T-helper 2 cell (primary cell): Measurements from ENCODE around the gene SUV39H1.
"Not testable (repeated sequence)": the region's sequence is repeated elsewhere in the genome, so short reads cannot be mapped to it uniquely, and the experiment has no call there.

ENCODE experiments used
- DNase-seq, 5 experiments: peaks; one replicate each; pipeline versions ENCODE4 v3.0.0 to v3.0.0-alpha.2; 2012 to 2022
- total RNA-seq, 2 donors: gene quantifications; one replicate each; lab custom pipeline; 2026; lab: John Stamatoyannopoulos, UW

The SUV39H1 gene
- 4.4 to 7.4 reads per million in 2 donors for total RNA-seq

GRCh38 chrX:48696301-48696908 is at the start of gene SUV39H1:
TSS of gene SUV39H1 (plus strand) at chrX:48696734. CDS start at chrX:48696785, 51 bp downstream.
- DNase-seq, result peak; percentile 66 to 96 (median 79)

DNA sequence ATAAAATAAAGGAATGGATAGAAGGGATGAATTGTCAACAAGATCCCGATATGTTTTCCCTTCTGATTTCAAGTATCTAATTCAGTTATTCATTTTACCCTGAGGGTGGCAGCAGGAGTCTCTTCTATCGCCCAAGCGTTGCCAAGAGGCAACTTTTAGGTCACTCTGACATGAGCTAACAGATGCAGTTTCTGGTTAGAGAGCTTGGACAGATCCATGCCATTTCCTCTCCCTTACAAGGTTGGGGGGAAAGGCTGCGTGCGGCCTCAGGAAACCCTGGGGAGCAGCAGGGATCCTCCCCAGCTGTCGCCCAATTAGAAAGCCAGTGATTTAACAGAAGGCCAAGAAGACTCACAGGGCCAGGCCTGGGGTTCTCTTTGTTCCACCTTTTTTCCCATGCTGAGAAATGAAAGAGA is 48.2 kb upstream of the SUV39H1 start:
- DNase-seq, result peak in 3 of 5 experiments; percentile 10 to 58 (median 21)

DNA sequence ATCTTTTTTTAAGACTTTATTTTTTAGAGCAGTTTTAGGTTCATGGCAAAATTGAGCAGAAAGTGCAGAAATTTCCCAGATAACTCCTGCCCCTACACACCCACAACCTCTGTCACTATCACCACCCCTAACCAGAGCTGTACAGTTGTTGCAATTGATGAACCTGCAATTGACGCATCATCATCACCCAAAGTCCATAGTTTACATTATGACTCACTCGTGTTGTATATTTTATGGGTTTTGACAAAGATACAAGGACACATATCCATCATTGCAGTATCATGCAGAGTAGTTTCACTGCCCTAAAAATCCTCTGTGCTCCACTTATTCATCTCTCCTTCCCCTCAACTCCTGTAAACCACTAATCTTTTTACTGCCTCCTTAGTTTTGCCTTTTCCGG is 47.4 kb upstream of the SUV39H1 start:
- DNase-seq, result no peak

DNA sequence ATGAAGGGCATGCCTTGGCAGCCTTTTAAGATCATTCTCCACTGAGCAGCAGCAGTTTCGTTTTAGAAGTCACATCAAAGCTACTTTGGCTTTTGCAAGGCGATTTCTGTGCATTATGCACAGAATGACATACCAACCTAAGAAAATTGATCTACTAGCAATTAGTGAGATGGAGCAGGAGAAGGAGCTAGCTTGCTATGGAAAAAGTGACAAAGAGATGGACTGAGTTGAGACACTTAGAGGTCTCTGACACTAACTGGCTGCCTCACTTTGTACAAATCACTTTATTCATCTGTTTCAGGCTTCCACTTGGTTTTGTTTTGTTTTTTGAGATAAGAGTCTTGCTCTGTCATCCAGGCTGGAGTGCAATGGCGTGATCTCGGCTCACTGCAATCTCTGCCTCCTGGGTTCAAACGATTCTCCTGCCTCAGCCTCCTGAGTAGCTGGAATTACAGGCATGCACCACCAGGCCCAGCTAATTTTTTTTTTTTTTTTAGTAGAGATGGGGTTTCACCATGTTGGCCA is 44.4 kb upstream of the SUV39H1 start:
- peak in 1 of 5 experiments; percentile 5 for DNase-seq

- not testable (repeated sequence) for DNase-seq
Measured at GRCh38 chrX:48654746-48655145, 41.8 kb upstream of the SUV39H1 start.

- DNase-seq, result not testable (repeated sequence)
Measured at GRCh38 chrX:48659686-48660085, 36.8 kb upstream of the SUV39H1 start.

DNA sequence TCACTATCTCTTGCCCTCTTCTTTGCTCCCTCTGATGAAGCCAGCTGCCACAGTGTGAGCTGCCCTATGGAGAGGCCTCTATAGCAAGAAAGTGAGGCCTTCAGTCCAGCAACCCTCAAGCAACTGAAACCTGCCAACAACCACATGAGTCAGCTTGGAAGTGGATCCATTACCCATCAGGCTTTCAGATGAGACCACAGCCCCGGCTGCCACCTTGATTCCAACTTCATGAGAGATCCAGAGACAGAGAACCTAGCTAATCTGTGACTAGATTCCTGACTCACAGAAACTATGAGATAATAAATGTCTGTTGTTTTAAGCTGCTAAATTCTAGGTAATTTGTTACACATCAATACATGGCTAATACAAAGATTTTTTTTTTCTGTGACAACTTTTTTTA is 33.3 kb upstream of the SUV39H1 start:
- no peak for DNase-seq

- no peak for DNase-seq
Measured at GRCh38 chrX:48664156-48664555, 32.4 kb upstream of the SUV39H1 start.

DNA sequence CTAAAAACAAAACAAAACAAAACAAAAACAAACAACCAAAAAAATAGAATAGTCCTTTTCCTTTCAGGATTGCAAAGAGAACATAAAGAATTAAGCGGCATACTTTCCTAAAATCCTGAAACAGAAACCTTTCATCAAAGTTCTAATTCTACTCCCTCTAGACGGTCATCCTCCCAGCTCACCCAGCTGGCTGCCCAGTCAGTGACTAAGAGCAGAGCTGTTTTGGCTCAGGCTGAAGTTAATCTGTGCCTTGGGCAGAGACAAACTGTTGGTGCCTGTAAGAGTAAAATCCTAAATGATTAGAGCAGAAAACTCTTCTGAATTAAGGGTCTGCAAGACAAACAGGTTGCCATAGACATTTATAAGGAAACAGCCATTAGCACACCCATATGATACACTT is 30.5 kb upstream of the SUV39H1 start:
- no peak for DNase-seq

DNA sequence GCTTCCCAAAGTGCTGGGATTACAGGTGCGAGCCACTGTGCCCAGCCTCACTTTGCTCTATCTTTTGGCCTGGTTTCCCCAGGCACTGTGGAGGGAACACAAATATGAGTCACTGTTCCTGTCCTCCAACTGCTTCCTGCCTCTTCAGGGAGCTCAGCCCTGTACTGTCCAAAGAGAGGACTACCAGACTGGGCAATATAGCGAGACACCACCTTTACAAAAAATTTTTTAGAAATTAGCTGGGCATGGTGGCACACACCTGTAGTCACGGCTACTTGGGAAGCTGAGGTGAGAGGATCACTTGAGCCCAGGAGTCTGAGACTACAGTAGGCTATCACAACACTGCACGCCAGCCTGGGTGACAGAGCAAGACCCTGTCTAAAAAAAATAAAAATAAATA is 29.9 kb upstream of the SUV39H1 start:
- no peak for DNase-seq

- no peak for DNase-seq
Measured at GRCh38 chrX:48667509-48667908, 29.0 kb upstream of the SUV39H1 start.

DNA sequence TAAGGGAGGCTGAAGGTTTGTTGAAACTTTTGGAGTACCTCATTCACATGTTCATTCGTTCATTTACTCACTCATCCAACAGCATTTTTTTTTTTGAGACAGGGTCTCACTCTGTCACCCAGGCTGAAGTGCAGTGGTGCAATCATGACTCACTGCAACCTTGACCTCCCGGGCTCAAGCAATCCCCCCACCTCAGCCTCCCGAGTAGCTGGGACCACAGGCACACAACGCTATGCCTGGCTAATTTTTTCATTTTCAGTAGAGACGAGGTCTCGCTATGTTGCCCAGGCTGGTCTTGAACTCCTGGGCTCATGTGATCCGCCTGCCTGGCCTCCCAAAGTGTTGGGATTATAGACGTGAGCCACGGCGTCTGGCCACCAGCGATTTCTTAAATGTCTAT is 28.3 kb upstream of the SUV39H1 start:
- DNase-seq, result not testable (repeated sequence)

DNA sequence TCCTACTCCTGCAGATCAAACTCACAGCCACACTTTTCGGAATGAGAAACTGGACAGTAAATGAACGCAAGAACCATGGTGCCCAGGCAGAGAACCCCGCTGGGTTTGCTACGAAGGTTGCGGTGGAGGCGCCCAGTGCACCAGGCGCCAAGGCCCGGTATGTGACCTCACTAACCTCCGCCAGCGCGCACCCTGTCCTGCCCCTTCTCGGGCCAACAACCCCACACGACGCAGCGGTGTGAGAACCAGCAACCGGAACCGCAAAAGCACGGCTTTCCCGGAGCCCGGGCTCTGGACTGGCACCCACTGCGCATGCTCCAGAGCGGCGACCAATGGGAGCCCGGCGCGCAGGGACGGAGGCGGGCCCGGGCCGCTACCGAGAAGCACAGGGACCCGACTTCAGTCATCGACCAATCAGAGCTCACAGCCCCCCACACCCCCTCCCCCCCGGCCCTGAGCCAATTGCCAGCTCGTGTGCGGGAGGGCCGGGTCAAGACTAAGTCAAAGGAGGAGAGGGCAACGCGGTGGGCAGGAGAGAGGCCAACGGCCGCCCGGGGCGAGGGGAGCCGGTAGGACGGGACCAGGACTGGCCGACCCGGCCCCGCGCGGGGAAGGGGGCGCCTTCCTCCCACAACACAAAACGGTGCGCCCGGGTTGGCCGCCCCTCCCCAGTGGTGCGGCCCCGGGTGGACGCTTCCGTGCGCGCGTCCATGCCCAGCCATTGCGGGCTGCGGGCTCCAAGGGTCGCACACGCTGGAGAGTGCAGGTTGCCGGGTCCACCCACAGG is 20.2 kb upstream of the SUV39H1 start:
- DNase-seq, result peak; percentile 72 to 93 (median 83)

DNA sequence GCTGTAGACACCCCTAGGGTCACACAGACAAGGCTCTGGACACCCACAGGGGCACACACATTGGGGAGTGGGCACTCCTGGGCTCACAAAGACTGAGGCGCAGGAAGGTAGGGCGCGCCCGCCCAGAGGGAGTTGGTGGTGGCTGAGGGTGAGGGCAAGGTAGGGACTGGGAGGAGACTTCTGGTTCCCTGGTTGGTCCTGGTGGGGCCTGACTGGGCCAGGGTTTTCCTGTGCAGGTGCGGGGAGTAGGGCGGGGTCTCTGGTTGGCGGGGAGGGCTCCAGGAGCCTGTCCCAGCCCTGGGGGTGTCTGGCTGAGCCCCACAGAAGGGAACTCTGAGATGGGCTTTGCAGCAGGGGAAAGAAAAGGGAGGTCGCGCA is 19.7 kb upstream of the SUV39H1 start:
- no peak for DNase-seq

DNA sequence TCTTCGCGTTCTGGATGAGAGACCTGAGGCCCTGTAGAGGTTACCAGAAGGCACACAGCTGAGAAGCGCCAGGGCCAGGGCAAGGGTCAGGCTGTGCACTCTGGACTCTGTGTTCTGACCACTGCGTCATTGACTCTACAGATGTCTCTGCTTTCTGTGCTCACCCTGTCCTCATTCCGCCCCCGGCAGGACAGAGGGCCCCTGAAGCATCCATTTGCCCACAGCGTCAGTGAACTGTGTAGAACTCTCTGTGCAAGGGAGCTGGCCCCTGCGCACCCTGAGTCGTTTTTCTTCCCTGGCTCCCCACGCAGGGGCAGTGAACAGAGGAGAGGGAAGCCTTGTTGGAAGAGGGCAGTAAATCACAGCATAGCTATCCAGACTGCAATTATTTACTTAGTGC is 19.0 kb upstream of the SUV39H1 start:
- no peak for DNase-seq

DNA sequence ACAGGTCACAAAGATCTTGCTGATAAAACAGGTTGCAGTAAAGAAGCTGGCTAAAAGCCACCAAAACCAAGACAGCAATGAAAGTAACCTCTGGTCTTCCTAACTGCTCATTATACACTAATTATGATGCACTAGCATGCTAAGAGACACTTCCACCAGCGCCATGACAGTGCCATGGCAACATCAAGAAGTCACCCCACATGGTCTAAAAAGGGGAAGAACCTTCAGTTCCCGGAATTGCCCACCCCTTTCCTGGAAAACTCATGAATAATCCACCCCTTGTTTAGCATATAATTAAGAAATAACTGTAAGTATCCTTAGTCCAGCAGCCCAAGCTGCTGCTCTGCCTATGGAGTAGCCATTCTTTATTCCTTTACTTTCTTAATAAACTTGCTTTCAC is 16.1 kb upstream of the SUV39H1 start:
- peak in 1 of 5 experiments; percentile 57 for DNase-seq

DNA sequence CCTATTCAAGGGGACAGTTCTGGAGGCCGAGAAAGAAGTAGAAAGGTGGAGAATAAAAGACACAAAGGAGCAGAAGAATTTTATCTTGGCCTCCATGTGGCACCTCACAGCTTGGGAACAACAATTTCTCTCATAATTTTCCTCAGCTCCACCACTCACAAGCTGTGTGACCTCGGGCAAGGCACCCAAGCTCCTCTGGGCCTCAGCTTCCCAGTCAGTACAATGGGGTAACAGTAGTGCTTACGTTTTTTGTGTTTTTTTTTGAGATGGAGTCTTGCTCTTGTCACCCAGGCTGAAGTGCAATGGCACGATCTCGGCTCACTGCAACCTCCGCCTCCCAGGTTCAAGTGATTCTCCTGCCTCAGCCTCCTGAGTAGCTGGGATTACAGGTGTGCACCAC is 15.6 kb upstream of the SUV39H1 start:
- not testable (repeated sequence) for DNase-seq

DNA sequence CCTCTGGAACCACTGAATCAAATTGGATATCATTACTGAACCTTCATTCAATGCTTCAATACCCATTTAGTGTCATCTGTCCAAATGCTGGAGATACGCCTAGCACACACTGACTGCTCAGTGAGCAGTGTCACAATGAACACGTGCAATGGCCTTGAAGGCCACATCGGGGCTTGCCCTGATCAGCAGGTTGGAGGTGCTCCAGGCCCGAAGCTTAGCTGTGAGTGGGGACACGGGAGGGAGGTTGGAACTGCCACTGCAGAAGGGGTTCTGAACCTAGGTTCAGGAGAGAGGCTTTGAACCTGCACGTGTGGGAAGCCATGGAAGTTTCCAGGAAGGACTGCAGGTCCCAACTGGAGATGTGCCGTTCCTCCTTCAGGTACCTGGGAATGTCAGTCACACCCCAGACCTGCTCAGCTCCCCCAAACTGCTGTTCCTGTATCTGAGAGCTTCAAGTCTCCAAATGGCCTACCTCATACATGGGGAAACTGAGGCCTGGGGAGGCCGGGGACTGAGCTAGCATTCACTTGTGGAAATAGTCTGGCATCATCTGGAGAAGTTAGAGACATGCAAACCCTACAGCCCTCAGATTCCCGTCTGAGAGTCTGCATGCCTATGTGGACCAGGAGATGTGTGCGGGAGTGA is 14.9 kb upstream of the SUV39H1 start:
- DNase-seq, result no peak

DNA sequence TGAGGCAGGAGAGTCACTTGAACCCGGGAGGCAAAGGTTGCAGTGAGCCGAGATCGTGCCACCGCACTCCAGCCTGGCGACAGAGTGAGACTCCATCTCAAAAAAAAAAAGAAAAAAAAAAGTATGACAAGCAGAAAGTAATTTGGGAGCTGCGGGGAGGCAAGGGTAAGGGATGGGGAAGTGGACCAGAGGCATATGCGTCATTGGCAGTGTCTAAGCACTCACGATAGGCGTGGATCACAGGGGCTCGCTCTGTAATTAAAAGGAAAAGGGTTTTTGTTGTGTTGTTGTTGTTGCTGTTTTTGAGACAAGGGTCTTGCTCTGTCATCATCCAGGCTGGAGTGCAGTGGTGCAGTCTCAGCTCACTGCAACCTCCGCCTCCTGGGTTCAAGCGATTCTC is 13.7 kb upstream of the SUV39H1 start:
- not testable (repeated sequence) for DNase-seq

- peak in 4 of 5 experiments; percentile 7 to 90 (median 31) for DNase-seq
Measured at GRCh38 chrX:48683411-48683982, 13.0 kb upstream of the SUV39H1 start, which contains the start of gene WAS. TSS of gene WAS (plus strand) at chrX:48683799. CDS start at chrX:48683854, 55 bp downstream.

GRCh38 chrX:48684134-48684533 is 12.4 kb upstream of the SUV39H1 start:
- no peak for DNase-seq

DNA sequence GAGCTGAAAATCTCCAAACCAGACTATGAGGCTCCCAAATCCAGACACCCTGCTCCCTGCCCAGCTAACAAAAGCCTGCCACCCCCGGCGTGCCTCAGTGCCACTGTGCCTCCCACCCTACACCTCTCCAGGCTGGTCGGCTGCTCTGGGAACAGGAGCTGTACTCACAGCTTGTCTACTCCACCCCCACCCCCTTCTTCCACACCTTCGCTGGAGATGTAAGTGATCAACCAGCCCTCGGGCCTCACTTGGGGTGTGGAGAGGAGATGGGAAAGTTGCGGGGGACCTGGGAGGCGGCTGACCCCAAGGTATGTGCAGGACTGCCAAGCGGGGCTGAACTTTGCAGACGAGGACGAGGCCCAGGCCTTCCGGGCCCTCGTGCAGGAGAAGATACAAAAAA is 11.1 kb upstream of the SUV39H1 start:
- DNase-seq, result no peak
